Fibroblast of villous mesenchyme (primary cell): ENCODE results near the gene ZNF814. TPM values are rescaled to one million over a fixed set of nuclear protein-coding genes. Genes with fewer than 3 reads are reported as not detected.
A peak's percentile ranks its signal among the peaks of the same experiment; 100 is the strongest.

Source experiments
- DNase-seq: peaks from one replicate; pipeline ENCODE4 v3.0.0-alpha.2; 2010; ENCODE audit warnings: low read depth
- H3K4me3 ChIP-seq: 2 replicates; pipeline ENCODE4 v1.5.1; 2011; ENCODE audit warnings: low read depth, mild to moderate bottlenecking, low read length
- CTCF ChIP-seq: IDR thresholded peaks from 2 replicates; pipeline ENCODE4 v1.5.1; 2012; ENCODE audit warnings: low read depth, mild to moderate bottlenecking, low read length; ENCODE audit not compliant: insufficient read depth
- total RNA-seq: library from RNA; depleted of rRNA; stranded (reverse); fragments of >200 nt; gene quantifications from 2 replicates; pipeline ENCODE4 v1.2.3, GENCODE V29; 2012

Gene ZNF814
- 7.8 and 9.3 TPM in 2 replicates for total RNA-seq

DNA sequence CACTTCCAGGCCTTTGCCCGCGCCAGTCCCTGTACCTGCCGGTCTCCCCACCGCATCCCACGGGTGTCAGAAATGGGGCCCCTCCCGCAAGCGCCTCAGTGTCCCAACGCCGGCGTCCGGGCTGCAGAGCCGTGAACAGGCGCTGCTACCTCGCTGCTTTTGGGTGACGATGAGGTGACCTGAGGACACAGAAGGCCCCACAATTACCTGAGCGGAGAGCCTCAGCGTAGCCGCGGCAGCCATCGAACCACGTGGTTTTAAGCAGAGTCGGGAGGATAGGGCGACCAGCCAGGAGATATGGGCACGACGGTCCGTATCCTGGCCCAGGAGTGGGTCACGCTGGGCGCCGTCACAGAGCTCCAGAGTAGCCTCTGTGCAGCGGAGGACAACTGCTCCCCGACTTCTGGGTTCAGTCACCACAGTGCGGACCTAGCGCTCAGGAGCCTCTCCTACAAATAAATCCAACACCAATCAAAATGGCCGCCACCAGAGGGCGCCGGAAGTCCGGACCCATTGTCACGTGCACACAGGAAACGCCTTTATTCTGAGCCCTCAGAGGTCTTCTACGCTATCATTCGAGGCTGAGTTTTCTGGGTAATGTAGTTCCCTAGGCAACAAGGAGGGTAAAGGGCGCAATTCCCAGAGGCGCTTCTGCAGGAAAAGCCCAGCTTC lies at the start of gene ZNF814:
ZNF814 (minus strand) TSS at position 478 of the 672 bp plus-strand sequence; CDS start at position 243, 235 bp downstream.
- TF ChIP-seq CTCF: peak; percentile 36
- peak within 1 kb of the TSS; percentile 66 for H3K4me3 ChIP-seq
- DNase-seq: peak; percentile 79

- no peak for DNase-seq
- TF ChIP-seq CTCF: no peak
- no peak overlapping the region for H3K4me3 ChIP-seq
These were observed 46.9 kb upstream of the ZNF814 start for GRCh38 chr19:57935731-57936130.

DNA sequence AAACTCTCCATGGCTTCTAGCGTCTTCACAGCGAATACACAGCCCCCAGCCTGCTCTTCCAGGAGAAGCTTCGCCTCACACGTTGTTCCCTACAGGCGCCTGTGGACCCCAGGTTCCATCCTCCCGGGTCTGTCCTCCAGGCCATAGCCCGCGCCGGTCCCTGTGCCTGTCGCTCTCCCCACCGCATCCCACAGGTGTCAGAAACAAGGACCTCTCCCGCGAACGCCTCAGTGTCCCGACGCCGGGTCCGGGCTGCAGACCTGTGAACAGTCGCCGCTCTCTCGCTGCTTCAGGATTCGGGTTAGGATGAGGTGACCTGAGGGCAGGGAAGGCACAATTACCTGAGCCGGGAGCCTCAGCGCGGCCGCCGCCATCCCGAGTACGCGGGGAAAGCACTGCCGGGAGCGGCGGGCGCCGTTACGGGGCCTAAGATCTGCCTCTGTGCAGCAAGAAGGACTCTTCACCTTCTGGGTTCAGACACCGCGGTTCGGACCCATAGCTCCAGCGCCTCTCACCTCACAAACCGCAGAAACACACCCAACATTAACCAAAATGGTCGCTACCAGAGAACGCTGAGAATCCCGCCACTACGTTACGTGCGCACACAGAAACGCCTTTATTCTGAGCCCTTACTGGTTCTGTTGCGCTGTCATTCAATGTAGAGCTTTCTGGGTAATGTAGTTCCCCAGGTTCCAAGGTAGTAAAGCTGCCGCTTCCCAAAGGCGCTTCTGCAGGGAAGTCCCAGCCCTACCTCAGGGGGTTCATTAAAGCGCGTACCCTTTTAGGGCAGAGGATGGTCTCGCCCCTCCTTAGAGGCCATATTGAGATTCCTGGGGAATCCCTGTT lies 46.2 kb upstream of the ZNF814 start, which contains the start of gene ZNF418:
ZNF418 (minus strand) TSS at position 583 of the 846 bp plus-strand sequence. CDS start 1,580 bp downstream, outside the sequence.
- no peak for TF ChIP-seq CTCF
- DNase-seq: peak; percentile 85

GRCh38 chr19:57927587-57927986 lies 38.8 kb upstream of the ZNF814 start:
- H3K4me3 ChIP-seq: no peak overlapping the region
- no peak for DNase-seq
- TF ChIP-seq CTCF: no peak

More for the DNA sequence above, 46.2 kb upstream of the ZNF814 start, which contains the start of gene ZNF418:
- H3K4me3 ChIP-seq: peak within 1 kb of the TSS; percentile 90

DNA sequence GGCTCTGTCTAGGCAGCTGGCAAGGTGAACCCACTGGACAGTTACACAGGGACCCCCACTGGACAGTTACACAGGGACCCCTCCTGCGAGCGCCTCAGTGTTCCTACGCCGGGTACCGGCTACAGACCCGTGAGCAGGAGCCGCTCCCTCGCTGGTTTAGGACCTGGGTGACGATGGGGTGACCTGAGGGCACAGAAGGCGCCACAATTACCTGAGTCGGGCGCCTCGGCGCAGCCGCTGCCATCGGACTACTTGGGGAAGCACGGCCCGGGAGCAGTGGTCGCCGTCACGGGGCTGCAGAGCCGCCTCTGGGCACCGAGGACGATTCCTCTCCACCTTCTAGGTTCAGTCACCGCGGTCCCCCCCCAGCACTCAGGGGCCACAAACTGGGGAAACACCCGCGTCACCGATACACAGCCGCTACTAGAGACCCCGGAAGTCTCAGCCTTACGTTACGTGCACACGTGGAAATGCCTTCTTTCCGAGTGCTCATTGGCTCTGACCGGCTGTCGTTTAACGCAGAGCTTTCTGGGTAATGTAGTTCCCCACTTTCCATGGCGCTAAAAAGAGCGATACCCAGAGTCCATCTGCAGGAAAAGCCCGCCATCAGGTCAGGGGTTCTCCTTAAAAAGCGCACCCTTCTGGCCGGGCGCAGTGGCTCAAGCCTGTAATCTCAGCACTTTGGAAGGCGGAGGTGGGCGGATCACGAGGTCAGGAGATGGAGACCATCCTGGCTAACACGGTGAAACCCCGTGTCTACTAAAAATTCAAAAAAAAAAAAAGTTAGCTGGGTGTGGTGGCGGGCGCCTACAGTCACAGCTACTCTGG lies 27.5 kb upstream of the ZNF814 start, which contains the start of gene ZNF417:
ZNF417 (minus strand) TSS at position 425 of the 828 bp plus-strand sequence; CDS start at position 244, 181 bp downstream.
- TF ChIP-seq CTCF: peak; percentile 37
- DNase-seq: peak; percentile 97
- peak within 1 kb of the TSS; percentile 90 for H3K4me3 ChIP-seq

- no peak for TF ChIP-seq CTCF
- H3K4me3 ChIP-seq: no peak overlapping the region
- DNase-seq: no peak
These were observed 25.7 kb upstream of the ZNF814 start for GRCh38 chr19:57914531-57914930.
